Measurements from ENCODE around the gene PIH1D1.
"Not testable (repeated sequence)": the region's sequence is repeated elsewhere in the genome, so short reads cannot be mapped to it uniquely, and the experiment has no call there.

Gene PIH1D1

GRCh38 chr19:49475995-49476880, 24.6 kb upstream of the PIH1D1 start:
- peak; percentile 55 for TF ChIP-seq CTCF (IDR thresholded peaks at IDR 0.05; ENCODE audit: extremely low read depth, missing control alignments)
- DNase-seq (ENCODE audit: low spot score): peak; percentile 62

GRCh38 chr19:49475191-49475917, 23.7 kb upstream of the PIH1D1 start:
- no peak for TF ChIP-seq CTCF (IDR thresholded peaks at IDR 0.05; ENCODE audit: extremely low read depth, missing control alignments)
- no peak for DNase-seq (ENCODE audit: low spot score)

- no peak for DNase-seq (ENCODE audit: low spot score)
- TF ChIP-seq CTCF (IDR thresholded peaks at IDR 0.05; ENCODE audit: extremely low read depth, missing control alignments): no peak
Measured at GRCh38 chr19:49474542-49474924, 22.9 kb upstream of the PIH1D1 start.

- TF ChIP-seq CTCF (IDR thresholded peaks at IDR 0.05; ENCODE audit: extremely low read depth, missing control alignments): peak; percentile 79
- peak; percentile 93 for DNase-seq (ENCODE audit: low spot score)
Measured at GRCh38 chr19:49473868-49474541, 22.4 kb upstream of the PIH1D1 start, which contains the start of gene FLT3LG. Gene FLT3LG (plus strand): TSS chr19:49474215. CDS start chr19:49474640, 425 bp downstream.

- not testable (repeated sequence) for DNase-seq (ENCODE audit: low spot score)
Measured at GRCh38 chr19:49473501-49473867, 21.9 kb upstream of the PIH1D1 start.

GRCh38 chr19:49472936-49473335, 21.3 kb upstream of the PIH1D1 start:
- no peak for DNase-seq (ENCODE audit: low spot score)
- TF ChIP-seq CTCF (IDR thresholded peaks at IDR 0.05; ENCODE audit: extremely low read depth, missing control alignments): no peak

- no peak for DNase-seq (ENCODE audit: low spot score)
- no peak for TF ChIP-seq CTCF (IDR thresholded peaks at IDR 0.05; ENCODE audit: extremely low read depth, missing control alignments)
Measured at GRCh38 chr19:49470615-49470978, 19.0 kb upstream of the PIH1D1 start.

All from GM20000 (cell line).